Testis (tissue), 2 donors: Measurements from ENCODE around the gene SEMA6D.

ENCODE experiments used
- CTCF ChIP-seq, 3 experiments: fragments of 450-650 bp in 2 of 3; fragments of 200-600 bp in 1 of 3; sonication (generic) in 1 of 3; IDR thresholded peaks; one replicate each; pipeline ENCODE4 v1.5.1; 2016 to 2019; ENCODE audit warnings: antibody characterized with exemption in 3 of 3, mild to moderate bottlenecking in 2 of 3, moderate library complexity in 1 of 3
- POLR2A ChIP-seq: fragments of 450-650 bp; IDR thresholded peaks from one replicate; pipeline ENCODE4 v1.6.1; 2017; ENCODE audit warnings: antibody characterized with exemption, mild to moderate bottlenecking, moderate library complexity

GRCh38 chr15:47822048-47822447, 104.7 kb downstream of the SEMA6D start:
- TF ChIP-seq CTCF (IDR thresholded peaks at IDR 0.05) = no peak
- TF ChIP-seq POLR2A = no peak
